PC-3 (cell line): ENCODE data around the gene RNF208. TPM values are rescaled to one million over a fixed set of nuclear protein-coding genes. Genes with fewer than 3 reads are reported as not detected.

ENCODE experiments used
- ATAC-seq: fragments of 200-7000 bp; cut with Tn5 transposase; 2 replicates; pipeline ENCODE4 v1.9.1; 2020; ENCODE audit warnings: mild to moderate bottlenecking, moderate library complexity
- BruUV-seq: library from RNA; stranded (reverse); fragments of 400-500 nt; replicated peaks from 2 replicates; lab custom pipeline; 2021; lab: Mats Ljungman, UMichigan
- CTCF ChIA-PET: fragments of 300-600 bp; sonication (Branson Sonifier 250); formaldehyde crosslinking; loops from one replicate; lab custom pipeline; 2022; ENCODE audit warnings: antibody characterized with exemption; lab: Charles Lee
- POLR2A ChIA-PET: fragments of 300-600 bp; sonication (Branson Sonifier 250); formaldehyde crosslinking; loops from one replicate; lab custom pipeline; 2022; ENCODE audit warnings: antibody characterized with exemption; ENCODE audit not compliant: unreplicated experiment; lab: Charles Lee
- DNase-seq: peaks from one replicate; pipeline ENCODE4 v3.0.0-alpha.2; 2015
- H2AFZ ChIP-seq: fragments of 300-600 bp; sonication (generic); 2 replicates; pipeline ENCODE4 v1.6.0; 2016; ENCODE audit warnings: antibody characterized with exemption, low read length
- H3F3A ChIP-seq: fragments of 300-600 bp; sonication (generic); one replicate; pipeline ENCODE4 v1.6.0; 2017; ENCODE audit warnings: antibody characterized with exemption, low read length, control low read depth, mild to moderate bottlenecking; ENCODE audit not compliant: unreplicated experiment
- H3K27ac ChIP-seq: fragments of 300-600 bp; sonication (generic); 2 replicates; pipeline ENCODE4 v1.5.1; 2016; ENCODE audit warnings: mild to moderate bottlenecking, low read length
- H3K27me3 ChIP-seq: fragments of 300-600 bp; sonication (generic); 2 replicates; pipeline ENCODE4 v1.6.1; 2016; ENCODE audit warnings: low read length, mixed read lengths
- H3K36me3 ChIP-seq: fragments of 300-600 bp; sonication (generic); 2 replicates; pipeline ENCODE4 v1.6.1; 2016; ENCODE audit warnings: low read depth, mixed run types, low read length, mixed read lengths
- H3K4me1 ChIP-seq: fragments of 300-600 bp; sonication (generic); 2 replicates; pipeline ENCODE4 v1.5.1; 2016; ENCODE audit warnings: low read length; ENCODE audit not compliant: insufficient read depth
- H3K4me2 ChIP-seq: fragments of 300-600 bp; sonication (generic); 2 replicates; pipeline ENCODE4 v1.6.0; 2016; ENCODE audit warnings: low read length
- H3K4me3 ChIP-seq: fragments of 300-600 bp; sonication (generic); 2 replicates; pipeline ENCODE4 v1.5.1; 2016; ENCODE audit warnings: mild to moderate bottlenecking, low read length, mixed read lengths
- H3K79me2 ChIP-seq: fragments of 300-600 bp; sonication (generic); 2 replicates; pipeline ENCODE4 v1.6.1; 2017; ENCODE audit warnings: low read length, mixed read lengths
- H3K9ac ChIP-seq: fragments of 300-600 bp; sonication (generic); 2 replicates; pipeline ENCODE4 v1.6.0; 2016; ENCODE audit warnings: mild to moderate bottlenecking, low read length
- H3K9me2 ChIP-seq: fragments of 300-600 bp; sonication (generic); replicated peaks from 2 replicates; pipeline ENCODE4 v1.6.1; 2016; ENCODE audit warnings: mixed run types, low read length, mixed read lengths
- H3K9me3 ChIP-seq: fragments of 300-600 bp; sonication (generic); 2 replicates; pipeline ENCODE4 v1.6.1; 2016; ENCODE audit warnings: low read length, mixed read lengths
- H4K20me1 ChIP-seq: fragments of 300-600 bp; sonication (generic); 2 replicates; pipeline ENCODE4 v1.6.1; 2016; ENCODE audit warnings: low read length, mixed read lengths
- CTCF ChIP-seq: fragments of 300-600 bp; sonication (generic); conservative IDR thresholded peaks from 2 replicates; pipeline ENCODE4 v1.5.1; 2017; ENCODE audit warnings: antibody characterized with exemption, low read depth, mild to moderate bottlenecking, low read length
- EZH2 ChIP-seq: fragments of 300-600 bp; sonication (generic); IDR thresholded peaks from one replicate; pipeline ENCODE4 v1.6.1; 2017; ENCODE audit warnings: antibody characterized with exemption, mild to moderate bottlenecking, low read length; ENCODE audit not compliant: unreplicated experiment
- EZH2phosphoT487 ChIP-seq: fragments of 300-600 bp; sonication (generic); IDR thresholded peaks from 2 replicates; pipeline ENCODE4 v1.6.1; 2018; ENCODE audit warnings: mild to moderate bottlenecking, antibody characterized with exemption, low read length, borderline replicate concordance
- intact Hi-C: fragments of 100-400 bp; cut with micrococcal nuclease; formaldehyde crosslinking; loops from 2 replicates; pipeline ENCODE4 v1.9.0; 2023
- total RNA-seq: library from RNA; depleted of rRNA; stranded (reverse); fragments of >200 nt; gene quantifications from 2 replicates; pipeline ENCODE4 v1.2.3, GENCODE V29; 2014

RNF208 gene
- total RNA-seq, 1 experiment from 2014 or later: 1.7 TPM

GRCh38 chr9:137175345-137175961, 46.6 kb downstream of the RNF208 start:
- ChIA-PET POLR2A (no interaction called here), CTCF (no interaction called here)
- H3K9me2 ChIP-seq: no peaks in the 10 kb centered on the region
- no peak overlapping the region for H3K4me3 ChIP-seq
- TF ChIP-seq EZH2: no peak
- no peak for TF ChIP-seq EZH2phosphoT487
- TF ChIP-seq CTCF: no peak
- no peaks in the 10 kb centered on the region for H4K20me1 ChIP-seq
- H2AFZ ChIP-seq: no peak overlapping the region
- no peak overlapping the region for H3K27ac ChIP-seq
- no peaks in the 10 kb centered on the region for H3K9me3 ChIP-seq
- no TSS peak for BruUV-seq
- H3F3A ChIP-seq: no peaks in the 10 kb centered on the region
- H3K27me3 ChIP-seq: no peaks in the 10 kb centered on the region
- intact Hi-C loops: no loop called here
- H3K79me2 ChIP-seq: no peaks in the 10 kb centered on the region
- H3K36me3 ChIP-seq: no peaks in the 10 kb centered on the region
- H3K4me2 ChIP-seq: no peak overlapping the region
- DNase-seq (no peak), ATAC-seq (no peak)
- H3K9ac ChIP-seq: no peak overlapping the region
- no peaks in the 10 kb centered on the region for H3K4me1 ChIP-seq

GRCh38 chr9:137174722-137175293, 47.2 kb downstream of the RNF208 start:
- CTCF ChIA-PET: no interaction called here
- POLR2A ChIA-PET: no interaction called here

More at GRCh38 chr9:137174722-137175293, 47.2 kb downstream of the RNF208 start:
- Histone ChIP-seq H3K79me2 (no peaks in the 10 kb centered on the region), H2AFZ (no peak overlapping the region), H3K9me2 (no peaks in the 10 kb centered on the region), H3K4me2 (no peak overlapping the region), H3K27ac (no peak overlapping the region), H3K9ac (no peak overlapping the region), H3K4me3 (no peak overlapping the region), H3K27me3 (no peaks in the 10 kb centered on the region), H3F3A (no peaks in the 10 kb centered on the region), H3K9me3 (no peaks in the 10 kb centered on the region), H4K20me1 (no peaks in the 10 kb centered on the region), H3K4me1 (no peaks in the 10 kb centered on the region), H3K36me3 (no peaks in the 10 kb centered on the region)
- intact Hi-C loops: no loop called here
- ATAC-seq (no peak), DNase-seq (no peak)
- no peak for TF ChIP-seq EZH2phosphoT487
- no peak for TF ChIP-seq CTCF
- no peak for TF ChIP-seq EZH2
- BruUV-seq: no TSS peak
